Mammary epithelial cell (primary cell): ENCODE results near the gene NRG3.

ENCODE experiments used
- EZH2 ChIP-seq: IDR thresholded peaks from 2 replicates; pipeline ENCODE4 v1.6.1; 2012; ENCODE audit warnings: low read length, inconsistent platforms, borderline replicate concordance
- TF ChIP-seq, protein P1 (sequence below), 2 donors: IDR thresholded peaks in 1 of 2; conservative IDR thresholded peaks in 1 of 2; 2 replicates each; pipeline ENCODE4 v1.5.1; 2011 to 2012; ENCODE audit warnings: inconsistent platforms in 2 of 2, low read length in 2 of 2, mild to moderate bottlenecking in 2 of 2, control low read depth in 1 of 2, low read depth in 1 of 2; ENCODE audit not compliant: insufficient read depth in 1 of 2; ENCODE audit errors: extremely low read depth in 1 of 2

DNA sequence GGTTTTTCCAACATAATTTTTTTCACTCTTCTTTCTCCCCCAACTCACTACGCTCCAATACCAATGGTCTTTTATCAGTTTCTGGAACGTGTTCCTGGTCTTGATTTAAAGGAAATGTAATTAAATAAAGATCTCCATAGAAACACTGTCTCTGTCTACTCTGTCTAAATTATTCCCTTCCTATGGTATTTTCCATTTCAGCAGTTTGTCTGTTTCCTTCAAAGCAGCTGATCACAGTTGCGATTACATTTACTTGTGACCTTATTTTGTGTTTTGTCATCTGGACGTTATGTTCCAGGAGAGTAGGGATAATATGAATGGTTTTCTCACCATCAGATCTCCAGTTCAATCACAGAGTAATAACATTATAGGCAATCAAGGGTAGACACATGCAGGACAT, 359.2 kb downstream of the NRG3 start:
- TF ChIP-seq, protein P1, sequence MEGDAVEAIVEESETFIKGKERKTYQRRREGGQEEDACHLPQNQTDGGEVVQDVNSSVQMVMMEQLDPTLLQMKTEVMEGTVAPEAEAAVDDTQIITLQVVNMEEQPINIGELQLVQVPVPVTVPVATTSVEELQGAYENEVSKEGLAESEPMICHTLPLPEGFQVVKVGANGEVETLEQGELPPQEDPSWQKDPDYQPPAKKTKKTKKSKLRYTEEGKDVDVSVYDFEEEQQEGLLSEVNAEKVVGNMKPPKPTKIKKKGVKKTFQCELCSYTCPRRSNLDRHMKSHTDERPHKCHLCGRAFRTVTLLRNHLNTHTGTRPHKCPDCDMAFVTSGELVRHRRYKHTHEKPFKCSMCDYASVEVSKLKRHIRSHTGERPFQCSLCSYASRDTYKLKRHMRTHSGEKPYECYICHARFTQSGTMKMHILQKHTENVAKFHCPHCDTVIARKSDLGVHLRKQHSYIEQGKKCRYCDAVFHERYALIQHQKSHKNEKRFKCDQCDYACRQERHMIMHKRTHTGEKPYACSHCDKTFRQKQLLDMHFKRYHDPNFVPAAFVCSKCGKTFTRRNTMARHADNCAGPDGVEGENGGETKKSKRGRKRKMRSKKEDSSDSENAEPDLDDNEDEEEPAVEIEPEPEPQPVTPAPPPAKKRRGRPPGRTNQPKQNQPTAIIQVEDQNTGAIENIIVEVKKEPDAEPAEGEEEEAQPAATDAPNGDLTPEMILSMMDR (conservative IDR thresholded peaks at IDR 0.05 in 1 of 2, IDR thresholded peaks at IDR 0.05 in 1 of 2; ENCODE audit: extremely low read depth in 1 of 2, insufficient read depth in 1 of 2, low read depth in 1 of 2, low read length in 2 of 2), result no peak
- TF ChIP-seq EZH2, result no peak
